Breast epithelium (tissue), 4 donors: Measurements from ENCODE around the gene AGR2. TPM values are rescaled to one million over a fixed set of nuclear protein-coding genes. Genes with fewer than 3 reads are reported as not detected.

Source experiments
- DNase-seq, 2 donors: peaks; one replicate each; pipeline ENCODE4 v3.0.0-alpha.2; 2019; ENCODE audit warnings: low spot score in 2 of 2
- H3K27ac ChIP-seq, 2 donors: fragments of 200-600 bp; sonication (generic) in 1 of 2; one replicate each; pipeline ENCODE4 v1.5.1; 2016 to 2019; ENCODE audit warnings: mild to moderate bottlenecking in 1 of 2
- H3K27me3 ChIP-seq, 2 donors: fragments of 200-600 bp; sonication (generic) in 1 of 2; one replicate each; pipeline versions ENCODE4 v1.5.1 to v1.6.0; 2017 to 2019; ENCODE audit warnings: control low read depth in 1 of 2, mild to moderate bottlenecking in 1 of 2
- H3K36me3 ChIP-seq: fragments of 200-600 bp; one replicate; pipeline ENCODE4 v1.5.1; 2019
- H3K4me1 ChIP-seq, 2 donors: fragments of 200-600 bp; sonication (generic); one replicate each; pipeline ENCODE4 v1.5.1; 2016 to 2019; ENCODE audit warnings: control low read depth in 1 of 2
- H3K4me3 ChIP-seq, 3 donors: fragments of 200-600 bp; sonication (generic); 1 replicate in 2 of 3; 2 replicates in 1 of 3; pipeline ENCODE4 v1.5.1; 2016 to 2019; ENCODE audit warnings: mild to moderate bottlenecking in 3 of 3, moderate library complexity in 2 of 3
- H3K9me3 ChIP-seq, 2 donors: fragments of 200-600 bp; sonication (generic) in 1 of 2; one replicate each; pipeline ENCODE4 v1.5.1; 2016 to 2019; ENCODE audit warnings: control low read depth in 1 of 2
- CTCF ChIP-seq, 3 donors: fragments of 450-650 bp; IDR thresholded peaks; one replicate each; pipeline ENCODE4 v1.5.1; 2016 to 2017; ENCODE audit warnings: antibody characterized with exemption in 3 of 3, mild to moderate bottlenecking in 3 of 3, moderate library complexity in 3 of 3
- POLR2A ChIP-seq: fragments of 450-650 bp; IDR thresholded peaks from one replicate; pipeline ENCODE4 v1.6.1; 2016; ENCODE audit warnings: antibody characterized with exemption, mild to moderate bottlenecking, moderate library complexity
- POLR2AphosphoS5 ChIP-seq, 3 donors: sonication (generic); formaldehyde crosslinking; IDR thresholded peaks; one replicate each; pipeline ENCODE4 v1.6.1; 2017; ENCODE audit warnings: antibody characterized with exemption in 3 of 3
- intact Hi-C: fragments of 100-400 bp; cut with DNase I; formaldehyde crosslinking; loops from one replicate; pipeline ENCODE4 v1.15.1; 2023; ENCODE audit warnings: low total_unique reads
- total RNA-seq, 3 donors: library from RNA; depleted of rRNA; stranded (reverse); fragments of >200 nt; gene quantifications; one replicate each; pipeline ENCODE4 v1.1.0, GENCODE V29; 2016

AGR2 gene
- total RNA-seq, 3 donors from 2014 or later = 72.8 to 156 TPM; not detected in 1

DNA sequence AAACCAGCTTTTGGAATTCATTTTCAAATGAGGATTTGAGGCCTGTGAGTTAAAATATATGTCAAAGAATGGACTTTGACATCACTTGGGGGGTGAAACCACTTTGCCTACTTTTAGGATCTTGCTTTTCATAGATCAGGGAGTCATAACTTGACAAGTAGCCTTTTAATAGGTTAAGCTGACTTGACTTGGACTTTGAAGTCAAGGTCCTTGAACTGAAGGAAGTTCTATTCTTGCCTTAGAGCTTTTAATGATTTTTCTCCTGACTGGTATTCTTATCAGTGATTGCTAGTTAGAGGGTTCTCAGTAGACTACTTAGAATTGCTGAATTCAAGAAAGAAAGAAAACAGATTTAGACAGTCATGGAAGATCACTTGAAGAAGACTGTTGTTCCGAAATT, 17.7 kb downstream of the AGR2 start:
- TF ChIP-seq POLR2A (no peak), CTCF (IDR thresholded peaks at IDR 0.05) (no peak)
- H3K36me3 ChIP-seq = no peaks in the 10 kb centered on the region
- intact Hi-C loops = no loop called here
- no peak overlapping the region for H3K27ac ChIP-seq
- H3K4me3 ChIP-seq = no peak overlapping the region
- DNase-seq = no peak
- no peaks in the 10 kb centered on the region for H3K9me3 ChIP-seq
- no peaks in the 10 kb centered on the region for H3K4me1 ChIP-seq
- H3K27me3 ChIP-seq = no peaks in the 10 kb centered on the region

GRCh38 chr7:16786257-16786656, 18.5 kb downstream of the AGR2 start:
- no peak overlapping the region for H3K4me3 ChIP-seq
- H3K9me3 ChIP-seq = no peaks in the 10 kb centered on the region
- H3K27me3 ChIP-seq = no peaks in the 10 kb centered on the region
- TF ChIP-seq CTCF (IDR thresholded peaks at IDR 0.05) = no peak
- no peak for DNase-seq
- no peaks in the 10 kb centered on the region for H3K36me3 ChIP-seq
- intact Hi-C loops = no loop called here
- H3K4me1 ChIP-seq = no peaks in the 10 kb centered on the region
- peak overlapping the region; percentile 58 to 73 for H3K27ac ChIP-seq

- Histone ChIP-seq H3K4me3 (no peak overlapping the region), H3K27me3 (no peaks in the 10 kb centered on the region), H3K27ac (peak overlapping the region; percentile 58 to 73), H3K9me3 (no peaks in the 10 kb centered on the region), H3K36me3 (no peaks in the 10 kb centered on the region), H3K4me1 (no peaks in the 10 kb centered on the region)
- intact Hi-C loops = no loop called here
- TF ChIP-seq POLR2A = no peak
- TF ChIP-seq CTCF (IDR thresholded peaks at IDR 0.05) = no peak
- no peak for TF ChIP-seq POLR2AphosphoS5 (IDR thresholded peaks at IDR 0.05)
- no peak for DNase-seq
Observed at GRCh38 chr7:16785846-16786245, 19.0 kb downstream of the AGR2 start.

DNA sequence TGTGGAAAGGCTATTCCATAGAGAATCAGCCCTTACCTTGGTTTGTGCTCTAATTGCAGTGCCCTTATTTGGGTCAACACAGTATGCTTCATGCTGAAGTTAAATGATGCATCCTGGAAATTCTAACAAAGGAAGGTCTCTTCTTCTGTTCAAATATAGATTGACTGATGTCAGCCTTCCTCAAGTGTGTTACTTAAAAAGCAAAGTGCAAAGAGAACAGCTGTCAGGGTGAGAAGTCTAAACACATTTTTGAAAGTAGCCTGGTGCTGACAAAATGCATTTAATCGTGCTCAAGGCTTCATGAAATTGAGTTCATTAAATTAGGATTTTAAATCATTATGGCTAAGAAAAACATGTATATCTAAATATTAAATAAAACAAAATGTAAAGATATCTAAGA, 19.5 kb downstream of the AGR2 start:
- Histone ChIP-seq H3K4me3 (no peak overlapping the region), H3K27me3 (no peaks in the 10 kb centered on the region), H3K9me3 (no peaks in the 10 kb centered on the region), H3K27ac (no peak overlapping the region), H3K4me1 (no peaks in the 10 kb centered on the region), H3K36me3 (no peaks in the 10 kb centered on the region)
- DNase-seq = no peak
- intact Hi-C loops = no loop called here
- TF ChIP-seq CTCF (IDR thresholded peaks at IDR 0.05) = no peak
- TF ChIP-seq POLR2A = no peak
- TF ChIP-seq POLR2AphosphoS5 (IDR thresholded peaks at IDR 0.05) = no peak

GRCh38 chr7:16780596-16780995, 24.2 kb downstream of the AGR2 start:
- Histone ChIP-seq H3K4me1 (no peaks in the 10 kb centered on the region), H3K27me3 (no peaks in the 10 kb centered on the region), H3K27ac (no peak overlapping the region), H3K9me3 (no peaks in the 10 kb centered on the region), H3K4me3 (no peak overlapping the region), H3K36me3 (no peaks in the 10 kb centered on the region)
- intact Hi-C loops = no loop called here
- no peak for DNase-seq
- TF ChIP-seq CTCF (IDR thresholded peaks at IDR 0.05) (no peak), POLR2AphosphoS5 (IDR thresholded peaks at IDR 0.05) (no peak), POLR2A (no peak)
